Panc1 (cell line): ENCODE data around the gene NT5DC3. TPM values are rescaled to one million over a fixed set of nuclear protein-coding genes. Genes with fewer than 3 reads are reported as not detected.

Source experiments
- ATAC-seq: fragments of 200-7000 bp; cut with Tn5 transposase; 2 replicates; pipeline ENCODE4 v1.9.1; 2020; ENCODE audit warnings: mild to moderate bottlenecking, moderate library complexity
- BruUV-seq: library from RNA; stranded (reverse); fragments of 400-500 nt; replicated peaks from 2 replicates; lab custom pipeline; 2021; lab: Mats Ljungman, UMichigan
- CTCF ChIA-PET: fragments of 300-600 bp; sonication (Branson Sonifier 250); formaldehyde crosslinking; loops from one replicate; lab custom pipeline; 2022; ENCODE audit warnings: antibody characterized with exemption; lab: Charles Lee
- POLR2A ChIA-PET: fragments of 300-600 bp; sonication (Branson Sonifier 250); formaldehyde crosslinking; loops from one replicate; lab custom pipeline; 2022; ENCODE audit warnings: antibody characterized with exemption; lab: Charles Lee
- DNase-seq: peaks from one replicate; pipeline ENCODE4 v3.0.0-alpha.2; 2010; ENCODE audit warnings: low read depth, low spot score
- H3K27ac ChIP-seq: 2 replicates; pipeline ENCODE4 v1.5.1; 2011; ENCODE audit warnings: mild to moderate bottlenecking, low read length, inconsistent platforms
- H3K27me3 ChIP-seq: fragments of 200-500 bp; sonication (Bioruptor generic); 2 replicates; pipeline ENCODE4 v1.6.0; 2014; ENCODE audit warnings: low read length, inconsistent platforms; ENCODE audit not compliant: control insufficient read depth, insufficient read depth
- H3K36me3 ChIP-seq: fragments of 200-500 bp; sonication (Bioruptor generic); 2 replicates; pipeline ENCODE4 v1.5.1; 2014; ENCODE audit warnings: inconsistent platforms, mild to moderate bottlenecking, low read length, moderate library complexity; ENCODE audit not compliant: control insufficient read depth, insufficient read depth
- H3K4me1 ChIP-seq: 2 replicates; pipeline ENCODE4 v1.5.1; 2011; ENCODE audit warnings: inconsistent platforms, mild to moderate bottlenecking, low read length, moderate library complexity; ENCODE audit not compliant: control insufficient read depth, insufficient read depth
- H3K4me3 ChIP-seq, 2 experiments: 2 replicates each; pipeline ENCODE4 v1.5.1; 2011 to 2012; ENCODE audit warnings: low read depth in 2 of 2, low read length in 2 of 2, mild to moderate bottlenecking in 2 of 2, inconsistent platforms in 1 of 2, moderate library complexity in 1 of 2
- H3K9me3 ChIP-seq: fragments of 200-500 bp; sonication (Bioruptor generic); 2 replicates; pipeline ENCODE4 v1.5.1; 2014; ENCODE audit warnings: low read depth, mild to moderate bottlenecking, inconsistent platforms, low read length, moderate library complexity; ENCODE audit not compliant: control insufficient read depth, insufficient read depth
- CTCF ChIP-seq: fragments of 450-650 bp; IDR thresholded peaks from 2 replicates; pipeline ENCODE4 v1.5.1; 2017; ENCODE audit warnings: mild to moderate bottlenecking
- POLR2AphosphoS5 ChIP-seq: IDR thresholded peaks from 2 replicates; pipeline ENCODE4 v1.6.1; 2012; ENCODE audit warnings: mild to moderate bottlenecking, low read depth, low read length, moderate library complexity
- REST ChIP-seq, 2 experiments: IDR thresholded peaks; 2 replicates each; pipeline ENCODE4 v1.6.1; 2011 to 2012; ENCODE audit warnings: low read depth in 2 of 2, control low read depth in 1 of 2, low read length in 1 of 2, mild to moderate bottlenecking in 1 of 2, moderate library complexity in 1 of 2; ENCODE audit not compliant: insufficient read depth in 1 of 2
- SIN3A ChIP-seq: IDR thresholded peaks from 2 replicates; pipeline ENCODE4 v1.6.1; 2012; ENCODE audit warnings: low read depth, mild to moderate bottlenecking, low read length, moderate library complexity, borderline replicate concordance; ENCODE audit not compliant: insufficient read depth
- TCF7L2 ChIP-seq: IDR thresholded peaks from 2 replicates; pipeline ENCODE4 v1.6.1; 2011; ENCODE audit warnings: mild to moderate bottlenecking, low read depth, low read length, inconsistent platforms
- in situ Hi-C: cut with HindIII; loops from 2 replicates; pipeline ENCODE4 v1.10.0; 2016; ENCODE audit warnings: low sequenced_read_pairs, low pct_unique_long_range_greater_than_20kb
- intact Hi-C: fragments of 100-400 bp; cut with micrococcal nuclease; formaldehyde crosslinking; loops from one replicate; pipeline ENCODE4 v1.10.0; 2022; ENCODE audit not compliant: unreplicated experiment
- total RNA-seq: library from RNA; stranded (reverse); gene quantifications from one replicate; pipeline ENCODE4 v1.2.1, GENCODE V29; 2021; ENCODE audit not compliant: unreplicated experiment

NT5DC3 gene
- total RNA-seq, 1 experiment from 2014 or later, result 24.9 TPM

GRCh38 chr12:103875666-103876065 lies 34.6 kb upstream of the NT5DC3 start:
- POLR2A ChIA-PET, result no interaction called here
- no peak for TF ChIP-seq REST (IDR thresholded peaks at IDR 0.05; ENCODE audit: insufficient read depth in 1 of 2, low read depth in 2 of 2, low read length in 1 of 2)
- no peak for TF ChIP-seq TCF7L2
- TF ChIP-seq SIN3A, result no peak
- no peak for TF ChIP-seq CTCF
- no peak for TF ChIP-seq POLR2AphosphoS5
- CTCF ChIA-PET, result no interaction called here
- BruUV-seq, result no TSS peak
- no peaks in the 10 kb centered on the region for H3K36me3 ChIP-seq
- no peaks in the 10 kb centered on the region for H3K27me3 ChIP-seq
- intact Hi-C loops (no loop called here), in situ Hi-C loops (no loop called here)
- no peak overlapping the region for H3K4me3 ChIP-seq
- ATAC-seq, result no peak
- 0 out of 2 replicates have a peak, but pooled peaks cover 4% of the 10 kb centered on the region for H3K4me1 ChIP-seq
- no peak for DNase-seq
- H3K27ac ChIP-seq, result no peak overlapping the region
- H3K9me3 ChIP-seq, result no peaks in the 10 kb centered on the region

- DNase-seq, result no peak
- CTCF ChIA-PET, result no interaction called here
- BruUV-seq, result no TSS peak
- no peak overlapping the region for H3K4me3 ChIP-seq
- no peaks in the 10 kb centered on the region for H3K4me1 ChIP-seq
- no peaks in the 10 kb centered on the region for H3K36me3 ChIP-seq
- no peaks in the 10 kb centered on the region for H3K27me3 ChIP-seq
- no peak for ATAC-seq
- TF ChIP-seq CTCF (no peak), POLR2AphosphoS5 (no peak), SIN3A (no peak), REST (IDR thresholded peaks at IDR 0.05; ENCODE audit: insufficient read depth in 1 of 2, low read depth in 2 of 2, low read length in 1 of 2) (no peak), TCF7L2 (no peak)
- no peaks in the 10 kb centered on the region for H3K9me3 ChIP-seq
- in situ Hi-C loops (no loop called here), intact Hi-C loops (no loop called here)
- no peak overlapping the region for H3K27ac ChIP-seq
- POLR2A ChIA-PET, result interaction anchor here (0.7 kb wide), 1 partner anchor 21 kb away, joined by 3 read pairs; no protein-coding TSS in a partner anchor
These were observed 27.2 kb upstream of the NT5DC3 start for GRCh38 chr12:103868215-103868614.
